Lung (tissue), 12 donors: ENCODE measurements around the gene ACTA1. TPM values are rescaled to one million over a fixed set of nuclear protein-coding genes. Genes with fewer than 3 reads are reported as not detected.

Experiments used
- ATAC-seq: fragments of 200-7000 bp; cut with Tn5 transposase; one replicate; pipeline ENCODE4 v1.9.1; 2020; ENCODE audit warnings: moderate number of reproducible peaks; ENCODE audit not compliant: insufficient read depth, low FRiP score
- DNase-seq, 3 donors: peaks; one replicate each; pipeline ENCODE4 v3.0.0-alpha.2; 2013 to 2017
- H3K27ac ChIP-seq, 2 donors: one replicate each; pipeline ENCODE4 v1.5.1; 2013; ENCODE audit warnings: mild to moderate bottlenecking in 2 of 2, moderate library complexity in 2 of 2, control low read depth in 1 of 2, inconsistent platforms in 1 of 2, low read depth in 1 of 2, low read length in 1 of 2
- H3K27me3 ChIP-seq, 3 donors: one replicate each; pipeline ENCODE4 v1.5.1; 2013; ENCODE audit warnings: low read length in 2 of 3; ENCODE audit not compliant: control insufficient read depth in 3 of 3, insufficient read depth in 3 of 3
- H3K36me3 ChIP-seq, 4 donors: one replicate each; pipeline ENCODE4 v1.5.1; 2013; ENCODE audit warnings: low read length in 4 of 4, mild to moderate bottlenecking in 1 of 4, moderate library complexity in 1 of 4; ENCODE audit not compliant: control insufficient read depth in 4 of 4, insufficient read depth in 4 of 4
- H3K4me1 ChIP-seq, 5 donors: one replicate each; pipeline ENCODE4 v1.5.1; 2013; ENCODE audit warnings: low read length in 5 of 5, mild to moderate bottlenecking in 2 of 5, moderate library complexity in 1 of 5; ENCODE audit not compliant: control insufficient read depth in 5 of 5, insufficient read depth in 5 of 5
- H3K4me3 ChIP-seq: one replicate; pipeline ENCODE4 v1.5.1; 2013; ENCODE audit warnings: mild to moderate bottlenecking, control low read depth, moderate library complexity
- H3K9ac ChIP-seq, 2 donors: one replicate each; pipeline ENCODE4 v1.5.1; 2013; ENCODE audit warnings: low read length in 2 of 2, control low read depth in 1 of 2; ENCODE audit not compliant: insufficient read depth in 1 of 2
- H3K9me3 ChIP-seq, 4 donors: one replicate each; pipeline ENCODE4 v1.5.1; 2013; ENCODE audit warnings: low read length in 3 of 4, mild to moderate bottlenecking in 1 of 4, moderate library complexity in 1 of 4; ENCODE audit not compliant: control insufficient read depth in 4 of 4, insufficient read depth in 3 of 4
- CTCF ChIP-seq: IDR thresholded peaks from 2 replicates; pipeline ENCODE4 v1.5.1; 2012; ENCODE audit warnings: mild to moderate bottlenecking; ENCODE audit errors: control extremely low read depth, extremely low read depth
- WGBS, 2 donors: extraction: QIAGEN DNeasy Blood & Tissue Kit; methylation state at CpG; one replicate each; pipeline ENCODE4 v1.1.7; 2013; 5-methylcytosine and 5-hydroxymethylcytosine counted together
- polyA plus RNA-seq, 2 donors: library from polyadenylated mRNA; stranded (reverse); fragments of 200-250 nt; gene quantifications; one replicate each; pipeline ENCODE4 v1.2.1, GENCODE V29; 2013
- total RNA-seq, 2 donors: library from RNA; depleted of rRNA in 1 of 2; stranded (reverse); fragments of >200 nt in 1 of 2; gene quantifications; one replicate each; pipeline ENCODE4 v1.2.1, GENCODE V29; 2014 to 2021
- donor health status: control.
- donor health status: control.
- donor health status: Bipolar disorder and iron deficiency.
- donor health status: healthy.
- donor health status: DM: yes; HTN: yes; CAD: no.

ACTA1 gene
- total and polyA plus RNA-seq, 4 donors: 0.33 to 1.4 (median 0.77) TPM

- DNase-seq: no peak
- no peak for ATAC-seq
- Histone ChIP-seq H3K27me3 (no peaks in the 10 kb centered on the region), H3K27ac (no peak overlapping the region), H3K4me3 (no peak overlapping the region), H3K9ac (no peak overlapping the region), H3K36me3 (peaks cover 9 to 17% (median 11%) of the 10 kb centered on the region in 4 donors), H3K4me1 (peaks cover 0 to 2% (median 0%) of the 10 kb centered on the region in 5 donors), H3K9me3 (no peaks in the 10 kb centered on the region)
- WGBS, 2 donors: 92 to 96% methylated on average over 7 of the region's 7 CpGs
- TF ChIP-seq CTCF: no peak
Observed at GRCh38 chr1:229448354-229448753, 14.5 kb upstream of the ACTA1 start.

GRCh38 chr1:229447809-229448252 is 13.9 kb upstream of the ACTA1 start:
- Histone ChIP-seq H3K4me1 (peaks cover 0 to 2% (median 0%) of the 10 kb centered on the region in 5 donors), H3K36me3 (peaks cover 10 to 16% (median 12%) of the 10 kb centered on the region in 4 donors), H3K27ac (no peak overlapping the region), H3K27me3 (no peaks in the 10 kb centered on the region), H3K9me3 (no peaks in the 10 kb centered on the region), H3K9ac (no peak overlapping the region), H3K4me3 (no peak overlapping the region)
- no peak for TF ChIP-seq CTCF
- DNase-seq (no peak), ATAC-seq (no peak)
- 89 to 90% methylated on average over 11 of the region's 11 CpGs for WGBS, 2 donors

- Histone ChIP-seq H3K9ac (no peak overlapping the region), H3K27ac (no peak overlapping the region), H3K4me1 (peaks cover 0 to 2% (median 0%) of the 10 kb centered on the region in 5 donors), H3K9me3 (no peaks in the 10 kb centered on the region), H3K36me3 (peaks cover 5 to 19% (median 7%) of the 10 kb centered on the region in 4 donors), H3K4me3 (no peak overlapping the region), H3K27me3 (no peaks in the 10 kb centered on the region)
- no peak for TF ChIP-seq CTCF
- DNase-seq: peak in 1 of 3 donors; percentile 17
- no peak for ATAC-seq
- WGBS, 2 donors: 73 to 82% methylated on average over 4 of the region's 4 CpGs
Observed at GRCh38 chr1:229445828-229446227, 11.9 kb upstream of the ACTA1 start.
